ENCODE measurements around the gene RTN4RL2.

DNA sequence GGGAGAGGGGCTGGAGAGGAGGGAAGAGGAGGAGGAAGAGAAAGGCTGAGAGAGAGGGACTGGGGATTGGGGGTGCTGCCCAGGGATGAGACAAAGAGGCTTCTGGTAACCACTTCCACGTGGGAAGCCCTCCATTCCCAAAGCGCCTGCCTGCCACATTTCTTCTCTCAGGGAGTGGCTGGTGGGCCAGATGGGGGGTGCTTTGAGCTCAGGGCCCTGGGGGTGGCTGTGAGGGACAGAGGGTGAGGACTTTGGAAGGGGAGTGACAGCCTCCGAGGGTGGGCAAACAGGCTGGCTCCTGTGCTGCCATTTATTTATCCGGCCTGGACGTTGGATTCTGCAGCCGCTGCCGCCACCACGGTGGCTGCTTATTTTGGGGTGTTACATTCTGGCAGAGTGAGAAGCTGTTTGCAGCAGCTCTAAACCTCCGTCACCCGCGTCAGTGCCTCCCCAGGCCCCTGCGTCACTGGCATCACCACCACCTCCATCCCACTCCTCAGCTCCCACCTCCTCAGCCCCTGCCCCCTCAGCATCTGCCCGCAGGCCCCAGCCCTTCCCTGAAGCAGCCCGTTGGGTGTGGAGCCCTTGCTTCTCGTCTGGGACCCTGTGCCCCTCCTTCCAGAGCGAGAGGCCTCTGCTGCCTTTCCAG is 1.6 kb downstream of the RTN4RL2 start:
- TF ChIP-seq, protein P1, sequence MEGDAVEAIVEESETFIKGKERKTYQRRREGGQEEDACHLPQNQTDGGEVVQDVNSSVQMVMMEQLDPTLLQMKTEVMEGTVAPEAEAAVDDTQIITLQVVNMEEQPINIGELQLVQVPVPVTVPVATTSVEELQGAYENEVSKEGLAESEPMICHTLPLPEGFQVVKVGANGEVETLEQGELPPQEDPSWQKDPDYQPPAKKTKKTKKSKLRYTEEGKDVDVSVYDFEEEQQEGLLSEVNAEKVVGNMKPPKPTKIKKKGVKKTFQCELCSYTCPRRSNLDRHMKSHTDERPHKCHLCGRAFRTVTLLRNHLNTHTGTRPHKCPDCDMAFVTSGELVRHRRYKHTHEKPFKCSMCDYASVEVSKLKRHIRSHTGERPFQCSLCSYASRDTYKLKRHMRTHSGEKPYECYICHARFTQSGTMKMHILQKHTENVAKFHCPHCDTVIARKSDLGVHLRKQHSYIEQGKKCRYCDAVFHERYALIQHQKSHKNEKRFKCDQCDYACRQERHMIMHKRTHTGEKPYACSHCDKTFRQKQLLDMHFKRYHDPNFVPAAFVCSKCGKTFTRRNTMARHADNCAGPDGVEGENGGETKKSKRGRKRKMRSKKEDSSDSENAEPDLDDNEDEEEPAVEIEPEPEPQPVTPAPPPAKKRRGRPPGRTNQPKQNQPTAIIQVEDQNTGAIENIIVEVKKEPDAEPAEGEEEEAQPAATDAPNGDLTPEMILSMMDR (IDR thresholded peaks at IDR 0.05) = no peak
- TF ChIP-seq, protein P2, sequence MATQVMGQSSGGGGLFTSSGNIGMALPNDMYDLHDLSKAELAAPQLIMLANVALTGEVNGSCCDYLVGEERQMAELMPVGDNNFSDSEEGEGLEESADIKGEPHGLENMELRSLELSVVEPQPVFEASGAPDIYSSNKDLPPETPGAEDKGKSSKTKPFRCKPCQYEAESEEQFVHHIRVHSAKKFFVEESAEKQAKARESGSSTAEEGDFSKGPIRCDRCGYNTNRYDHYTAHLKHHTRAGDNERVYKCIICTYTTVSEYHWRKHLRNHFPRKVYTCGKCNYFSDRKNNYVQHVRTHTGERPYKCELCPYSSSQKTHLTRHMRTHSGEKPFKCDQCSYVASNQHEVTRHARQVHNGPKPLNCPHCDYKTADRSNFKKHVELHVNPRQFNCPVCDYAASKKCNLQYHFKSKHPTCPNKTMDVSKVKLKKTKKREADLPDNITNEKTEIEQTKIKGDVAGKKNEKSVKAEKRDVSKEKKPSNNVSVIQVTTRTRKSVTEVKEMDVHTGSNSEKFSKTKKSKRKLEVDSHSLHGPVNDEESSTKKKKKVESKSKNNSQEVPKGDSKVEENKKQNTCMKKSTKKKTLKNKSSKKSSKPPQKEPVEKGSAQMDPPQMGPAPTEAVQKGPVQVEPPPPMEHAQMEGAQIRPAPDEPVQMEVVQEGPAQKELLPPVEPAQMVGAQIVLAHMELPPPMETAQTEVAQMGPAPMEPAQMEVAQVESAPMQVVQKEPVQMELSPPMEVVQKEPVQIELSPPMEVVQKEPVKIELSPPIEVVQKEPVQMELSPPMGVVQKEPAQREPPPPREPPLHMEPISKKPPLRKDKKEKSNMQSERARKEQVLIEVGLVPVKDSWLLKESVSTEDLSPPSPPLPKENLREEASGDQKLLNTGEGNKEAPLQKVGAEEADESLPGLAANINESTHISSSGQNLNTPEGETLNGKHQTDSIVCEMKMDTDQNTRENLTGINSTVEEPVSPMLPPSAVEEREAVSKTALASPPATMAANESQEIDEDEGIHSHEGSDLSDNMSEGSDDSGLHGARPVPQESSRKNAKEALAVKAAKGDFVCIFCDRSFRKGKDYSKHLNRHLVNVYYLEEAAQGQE (IDR thresholded peaks at IDR 0.05; ENCODE audit: insufficient read depth in 1 of 2, low read depth in 2 of 2, low read length in 1 of 2) = no peak
- TF ChIP-seq POLR2AphosphoS5 (IDR thresholded peaks at IDR 0.05; ENCODE audit: low read depth, low read length) = no peak
